ENCODE data around the gene KRT81. TPM values are rescaled to one million over a fixed set of nuclear protein-coding genes. Genes with fewer than 3 reads are reported as not detected.

The KRT81 gene
- total RNA-seq, 1 experiment from 2014 or later: 0.90 TPM

DNA sequence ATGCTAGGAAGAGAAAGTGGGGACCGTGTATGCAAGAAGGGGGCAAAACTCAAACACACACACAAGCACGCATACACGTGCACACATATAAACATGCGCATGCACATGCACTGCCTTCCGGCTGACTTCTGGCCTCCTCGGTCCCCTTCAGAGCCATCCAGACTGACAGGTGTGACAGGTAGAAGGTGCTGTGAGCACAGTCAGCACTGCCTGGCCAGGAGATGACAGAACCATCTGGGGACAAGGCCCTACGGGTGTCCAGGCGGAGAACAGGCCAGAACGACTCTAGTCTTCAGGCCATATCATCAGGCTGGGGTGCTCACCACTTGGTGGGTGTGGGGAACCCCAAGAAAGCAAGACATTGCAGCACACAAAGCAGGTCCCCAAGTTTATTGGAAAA, 22.6 kb upstream of the KRT81 start:
- no peak for ATAC-seq

DNA sequence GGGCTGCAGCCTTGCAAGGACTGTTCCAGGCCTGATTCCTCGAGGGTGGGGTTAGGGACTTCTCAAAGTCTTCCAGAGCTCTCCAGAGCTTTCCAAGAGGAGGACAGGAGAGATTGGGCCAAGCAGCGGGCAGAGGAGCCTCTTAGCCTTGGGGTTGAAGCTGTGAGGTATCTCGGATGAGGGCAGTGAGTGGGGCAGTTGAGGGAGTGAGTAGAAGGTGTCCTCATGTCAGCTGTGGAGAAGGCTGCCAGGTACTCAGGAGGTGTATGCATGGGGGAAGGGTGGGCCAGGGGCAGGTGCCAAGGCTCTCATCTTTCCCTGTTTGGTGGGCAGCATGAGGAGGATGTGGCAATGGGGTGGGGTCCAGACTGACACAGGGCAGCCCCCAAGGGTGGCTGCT, 22.1 kb upstream of the KRT81 start:
- H3K9me3 ChIP-seq (ENCODE audit: control insufficient read depth, insufficient read depth, low read depth, low read length): no peaks in the 10 kb centered on the region
- peaks cover 7% of the 10 kb centered on the region for H3K4me1 ChIP-seq (ENCODE audit: control insufficient read depth, insufficient read depth, low read length)
- no peaks in the 10 kb centered on the region for H3K27me3 ChIP-seq (ENCODE audit: control insufficient read depth, insufficient read depth, low read length)
- ChIA-PET CTCF (no interaction called here), POLR2A (no interaction called here)
- in situ Hi-C loops (cut with HindIII; ENCODE audit: low pct_unique_long_range_greater_than_20kb, low sequenced_read_pairs) (no loop called here), intact Hi-C loops (cut with micrococcal nuclease; ENCODE audit: unreplicated experiment) (no loop called here)
- DNase-seq (ENCODE audit: low read depth, low spot score) (no peak), ATAC-seq (no peak)
- TF ChIP-seq, protein P1, sequence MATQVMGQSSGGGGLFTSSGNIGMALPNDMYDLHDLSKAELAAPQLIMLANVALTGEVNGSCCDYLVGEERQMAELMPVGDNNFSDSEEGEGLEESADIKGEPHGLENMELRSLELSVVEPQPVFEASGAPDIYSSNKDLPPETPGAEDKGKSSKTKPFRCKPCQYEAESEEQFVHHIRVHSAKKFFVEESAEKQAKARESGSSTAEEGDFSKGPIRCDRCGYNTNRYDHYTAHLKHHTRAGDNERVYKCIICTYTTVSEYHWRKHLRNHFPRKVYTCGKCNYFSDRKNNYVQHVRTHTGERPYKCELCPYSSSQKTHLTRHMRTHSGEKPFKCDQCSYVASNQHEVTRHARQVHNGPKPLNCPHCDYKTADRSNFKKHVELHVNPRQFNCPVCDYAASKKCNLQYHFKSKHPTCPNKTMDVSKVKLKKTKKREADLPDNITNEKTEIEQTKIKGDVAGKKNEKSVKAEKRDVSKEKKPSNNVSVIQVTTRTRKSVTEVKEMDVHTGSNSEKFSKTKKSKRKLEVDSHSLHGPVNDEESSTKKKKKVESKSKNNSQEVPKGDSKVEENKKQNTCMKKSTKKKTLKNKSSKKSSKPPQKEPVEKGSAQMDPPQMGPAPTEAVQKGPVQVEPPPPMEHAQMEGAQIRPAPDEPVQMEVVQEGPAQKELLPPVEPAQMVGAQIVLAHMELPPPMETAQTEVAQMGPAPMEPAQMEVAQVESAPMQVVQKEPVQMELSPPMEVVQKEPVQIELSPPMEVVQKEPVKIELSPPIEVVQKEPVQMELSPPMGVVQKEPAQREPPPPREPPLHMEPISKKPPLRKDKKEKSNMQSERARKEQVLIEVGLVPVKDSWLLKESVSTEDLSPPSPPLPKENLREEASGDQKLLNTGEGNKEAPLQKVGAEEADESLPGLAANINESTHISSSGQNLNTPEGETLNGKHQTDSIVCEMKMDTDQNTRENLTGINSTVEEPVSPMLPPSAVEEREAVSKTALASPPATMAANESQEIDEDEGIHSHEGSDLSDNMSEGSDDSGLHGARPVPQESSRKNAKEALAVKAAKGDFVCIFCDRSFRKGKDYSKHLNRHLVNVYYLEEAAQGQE (IDR thresholded peaks at IDR 0.05; ENCODE audit: insufficient read depth in 1 of 2, low read depth in 2 of 2, low read length in 1 of 2): no peak
- TF ChIP-seq POLR2AphosphoS5 (IDR thresholded peaks at IDR 0.05; ENCODE audit: low read depth, low read length) (no peak), SIN3A (IDR thresholded peaks at IDR 0.05; ENCODE audit: borderline replicate concordance, insufficient read depth, low read depth, low read length) (no peak), TCF7L2 (IDR thresholded peaks at IDR 0.05; ENCODE audit: low read depth, low read length) (no peak)
- TF ChIP-seq, protein P2, sequence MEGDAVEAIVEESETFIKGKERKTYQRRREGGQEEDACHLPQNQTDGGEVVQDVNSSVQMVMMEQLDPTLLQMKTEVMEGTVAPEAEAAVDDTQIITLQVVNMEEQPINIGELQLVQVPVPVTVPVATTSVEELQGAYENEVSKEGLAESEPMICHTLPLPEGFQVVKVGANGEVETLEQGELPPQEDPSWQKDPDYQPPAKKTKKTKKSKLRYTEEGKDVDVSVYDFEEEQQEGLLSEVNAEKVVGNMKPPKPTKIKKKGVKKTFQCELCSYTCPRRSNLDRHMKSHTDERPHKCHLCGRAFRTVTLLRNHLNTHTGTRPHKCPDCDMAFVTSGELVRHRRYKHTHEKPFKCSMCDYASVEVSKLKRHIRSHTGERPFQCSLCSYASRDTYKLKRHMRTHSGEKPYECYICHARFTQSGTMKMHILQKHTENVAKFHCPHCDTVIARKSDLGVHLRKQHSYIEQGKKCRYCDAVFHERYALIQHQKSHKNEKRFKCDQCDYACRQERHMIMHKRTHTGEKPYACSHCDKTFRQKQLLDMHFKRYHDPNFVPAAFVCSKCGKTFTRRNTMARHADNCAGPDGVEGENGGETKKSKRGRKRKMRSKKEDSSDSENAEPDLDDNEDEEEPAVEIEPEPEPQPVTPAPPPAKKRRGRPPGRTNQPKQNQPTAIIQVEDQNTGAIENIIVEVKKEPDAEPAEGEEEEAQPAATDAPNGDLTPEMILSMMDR (IDR thresholded peaks at IDR 0.05): no peak
- H3K27ac ChIP-seq (ENCODE audit: low read length): no peak overlapping the region
- no TSS peak for BruUV-seq (replicated peaks)
- H3K36me3 ChIP-seq (ENCODE audit: control insufficient read depth, insufficient read depth, low read length): no peaks in the 10 kb centered on the region
- no peak overlapping the region for H3K4me3 ChIP-seq (ENCODE audit: low read depth in 2 of 2, low read length in 2 of 2)

More for the DNA sequence above, 22.6 kb upstream of the KRT81 start:
- CTCF ChIA-PET: no interaction called here
- H3K4me3 ChIP-seq (ENCODE audit: low read depth in 2 of 2, low read length in 2 of 2): no peak overlapping the region
- intact Hi-C loops (cut with micrococcal nuclease; ENCODE audit: unreplicated experiment) (no loop called here), in situ Hi-C loops (cut with HindIII; ENCODE audit: low pct_unique_long_range_greater_than_20kb, low sequenced_read_pairs) (no loop called here)
- no peaks in the 10 kb centered on the region for H3K9me3 ChIP-seq (ENCODE audit: control insufficient read depth, insufficient read depth, low read depth, low read length)
- peaks cover 3% of the 10 kb centered on the region for H3K4me1 ChIP-seq (ENCODE audit: control insufficient read depth, insufficient read depth, low read length)
- no peak for DNase-seq (ENCODE audit: low read depth, low spot score)
- POLR2A ChIA-PET: no interaction called here
- no peak overlapping the region for H3K27ac ChIP-seq (ENCODE audit: low read length)
- no peaks in the 10 kb centered on the region for H3K36me3 ChIP-seq (ENCODE audit: control insufficient read depth, insufficient read depth, low read length)
- H3K27me3 ChIP-seq (ENCODE audit: control insufficient read depth, insufficient read depth, low read length): no peaks in the 10 kb centered on the region
- no TSS peak for BruUV-seq (replicated peaks)
- TF ChIP-seq TCF7L2 (IDR thresholded peaks at IDR 0.05; ENCODE audit: low read depth, low read length) (no peak), SIN3A (IDR thresholded peaks at IDR 0.05; ENCODE audit: borderline replicate concordance, insufficient read depth, low read depth, low read length) (no peak), POLR2AphosphoS5 (IDR thresholded peaks at IDR 0.05; ENCODE audit: low read depth, low read length) (no peak)
- TF ChIP-seq, protein P1 (IDR thresholded peaks at IDR 0.05; ENCODE audit: insufficient read depth in 1 of 2, low read depth in 2 of 2, low read length in 1 of 2): no peak
- TF ChIP-seq, protein P2 (IDR thresholded peaks at IDR 0.05): no peak

All from Panc1 (cell line).